ENCODE results near the gene ALDH8A1. TPM values are rescaled to one million over a fixed set of nuclear protein-coding genes. Genes with fewer than 3 reads are reported as not detected.

Gene ALDH8A1
- polyA plus RNA-seq, 2 of the 4 experiments (the other 2 are of a cell fraction) = 0.18 to 0.85 TPM

- no peaks in the 10 kb centered on the region for H3K9me3 ChIP-seq
- H3K4me2 ChIP-seq = no peak overlapping the region
- FAIRE-seq (no peak), ATAC-seq (no peak), DNase-seq (ENCODE audit: low read depth in 1 of 2, low spot score in 1 of 2) (no peak)
- H3K4me1 ChIP-seq = 0 out of 3 replicates have a peak, but pooled peaks cover 5% of the 10 kb centered on the region
- POLR2A ChIA-PET = no interaction called here
- no peak overlapping the region for H3K27ac ChIP-seq
- 91% methylated on average over 6 of the region's 6 CpGs for WGBS (ENCODE audit: missing lambda C conversion rate)
- CTCF ChIA-PET = interaction anchor here (1.5 to 2.1 kb wide), 2 partner anchors 39 to 799 kb away, joined by 4 to 6 read pairs; no protein-coding TSS in a partner anchor
- H3K4me3 ChIP-seq = no peak overlapping the region
- TF ChIP-seq HES2 (IDR thresholded peaks at IDR 0.05) = no peak
- TF ChIP-seq HOXA7 (CRISPR knock-in tag; IDR thresholded peaks at IDR 0.05) = no peak
- TF ChIP-seq EHMT2 (IDR thresholded peaks at IDR 0.05; ENCODE audit: low read depth) = no peak
- TF ChIP-seq ATOH8 (CRISPR knock-in tag; IDR thresholded peaks at IDR 0.05; ENCODE audit: low read depth) = no peak
- no peak for TF ChIP-seq RNF2 (IDR thresholded peaks at IDR 0.05; ENCODE audit: borderline replicate concordance, low read depth)
- no peak for TF ChIP-seq CHD4 (IDR thresholded peaks at IDR 0.05; ENCODE audit: borderline replicate concordance)
- TF ChIP-seq NPAS2 (CRISPR knock-in tag; IDR thresholded peaks at IDR 0.05; ENCODE audit: borderline replicate concordance) = no peak
- TF ChIP-seq KDM1A (IDR thresholded peaks at IDR 0.05; ENCODE audit: low read depth) = no peak
- no peak for TF ChIP-seq HMGXB4 (CRISPR knock-in tag; IDR thresholded peaks at IDR 0.05; ENCODE audit: borderline replicate concordance)
- TF ChIP-seq ZNF302 (CRISPR knock-in tag; IDR thresholded peaks at IDR 0.05) = no peak
- TF ChIP-seq JUN (IDR thresholded peaks at IDR 0.05) = no peak
- no peak for TF ChIP-seq SREBF2 (IDR thresholded peaks at IDR 0.05)
- TF ChIP-seq FOSB (CRISPR knock-in tag; IDR thresholded peaks at IDR 0.05) = no peak
- no peak for TF ChIP-seq EP300 (IDR thresholded peaks at IDR 0.05)
- no peak for TF ChIP-seq MAZ (IDR thresholded peaks at IDR 0.05; ENCODE audit: borderline replicate concordance, low read depth, low read length)
- no peak for TF ChIP-seq ELK1 (IDR thresholded peaks at IDR 0.05; ENCODE audit: low read depth, low read length)
- TF ChIP-seq REST (IDR thresholded peaks at IDR 0.05) = no peak
- no peak for TF ChIP-seq GATA3 (IDR thresholded peaks at IDR 0.05; ENCODE audit: borderline replicate concordance)
- TF ChIP-seq RAD21 (conservative IDR thresholded peaks at IDR 0.05 in 1 of 2, IDR thresholded peaks at IDR 0.05 in 1 of 2) = no peak
- no peak for TF ChIP-seq HDAC2 (IDR thresholded peaks at IDR 0.05)
These were observed 28.1 kb downstream of the ALDH8A1 start for GRCh38 chr6:134921721-134922261.

All from A549 (cell line).